GM19395 (cell line): ENCODE results near the gene WDR27.
"Not testable (repeated sequence)": the region's sequence is repeated elsewhere in the genome, so short reads cannot be mapped to it uniquely, and the experiment has no call there.

Source experiments
- ATAC-seq: cut with Tn5 transposase; IDR thresholded peaks from one replicate; pipeline ENCODE4 v1.9.1; 2021; ENCODE audit warnings: mild to moderate bottlenecking, moderate library complexity; ENCODE audit not compliant: unreplicated experiment

Gene WDR27

GRCh38 chr6:169494038-169494437, 207.8 kb downstream of the WDR27 start:
- ATAC-seq = no peak

- ATAC-seq = no peak
These were observed 210.3 kb downstream of the WDR27 start for GRCh38 chr6:169491482-169491881.

DNA sequence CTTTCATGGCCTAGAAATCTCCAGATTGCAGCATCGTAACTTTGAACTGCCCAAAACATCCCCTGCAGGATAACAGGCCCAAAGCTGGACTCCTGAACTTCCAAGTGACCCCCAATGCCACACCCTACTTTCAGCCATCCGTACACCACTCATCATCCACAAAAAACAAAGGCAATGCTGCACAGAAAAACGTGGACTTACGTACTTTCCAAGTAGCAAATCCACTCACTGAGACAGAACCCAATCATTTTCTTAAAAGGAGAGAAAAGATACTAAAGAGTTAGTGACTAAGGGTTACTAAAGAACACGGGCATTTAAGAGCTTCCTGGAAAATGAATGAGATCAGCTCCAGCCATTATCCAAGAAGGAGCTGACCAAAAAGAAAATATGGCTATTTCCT, 211.0 kb downstream of the WDR27 start:
- no peak for ATAC-seq

DNA sequence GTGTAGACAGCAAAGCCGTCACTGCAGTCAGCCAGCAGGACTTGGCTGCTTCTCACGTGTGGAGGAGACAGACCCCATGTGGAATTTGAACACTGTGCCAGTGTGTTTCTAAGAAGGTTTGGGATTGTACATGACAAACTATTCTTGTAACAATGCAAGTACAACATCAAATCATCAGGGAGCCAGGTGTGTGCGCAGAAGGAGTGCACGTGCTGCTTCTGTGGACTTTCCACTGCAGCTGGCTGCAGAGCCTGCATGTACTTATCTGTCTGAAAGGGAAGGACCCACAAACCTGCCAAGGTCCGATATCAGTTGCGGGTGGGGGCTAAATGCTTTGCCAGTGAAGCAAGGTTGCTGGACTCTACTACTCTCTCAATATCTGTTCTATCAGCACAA, 211.6 kb downstream of the WDR27 start:
- no peak for ATAC-seq

- no peak for ATAC-seq
These were observed 212.1 kb downstream of the WDR27 start for GRCh38 chr6:169489563-169490245.

GRCh38 chr6:169487579-169488436, 214.0 kb downstream of the WDR27 start:
- ATAC-seq = no peak

DNA sequence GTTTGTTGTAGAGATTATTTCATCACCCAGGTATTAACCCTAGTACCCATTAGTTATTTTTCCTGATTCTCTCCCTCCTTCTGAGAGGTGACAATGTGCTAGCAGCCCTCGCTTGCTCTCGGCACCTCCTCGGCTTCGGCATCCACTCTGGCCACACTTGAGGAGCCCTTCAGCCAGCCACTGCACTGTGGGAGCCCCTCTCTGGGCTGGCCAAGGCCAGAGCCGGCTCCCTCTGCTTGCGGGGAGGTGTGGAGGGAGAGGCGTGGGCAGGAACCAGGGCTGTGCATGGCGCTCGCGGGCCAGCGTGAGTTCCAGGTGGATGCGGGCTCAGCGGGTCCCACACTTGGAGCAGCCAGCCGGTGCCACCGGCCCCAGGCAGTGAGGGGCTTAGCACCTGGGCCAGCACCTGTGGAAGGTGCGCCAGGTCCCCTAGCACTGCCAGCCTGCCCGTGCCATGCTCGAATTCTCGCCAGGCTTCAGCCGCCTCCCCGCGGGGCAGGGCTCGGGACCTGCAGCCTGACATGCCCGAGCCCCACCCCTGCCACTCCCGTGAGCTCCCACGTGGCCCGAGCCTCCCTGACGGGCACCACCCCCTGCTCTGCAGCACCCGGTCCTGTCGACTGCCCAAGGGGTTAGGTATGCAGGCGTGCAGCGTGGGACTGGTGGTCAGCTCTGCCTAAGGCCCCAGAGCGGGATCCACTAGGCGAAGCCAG, 221.9 kb downstream of the WDR27 start:
- ATAC-seq = no peak

GRCh38 chr6:169474362-169474761, 227.5 kb downstream of the WDR27 start:
- ATAC-seq = no peak

DNA sequence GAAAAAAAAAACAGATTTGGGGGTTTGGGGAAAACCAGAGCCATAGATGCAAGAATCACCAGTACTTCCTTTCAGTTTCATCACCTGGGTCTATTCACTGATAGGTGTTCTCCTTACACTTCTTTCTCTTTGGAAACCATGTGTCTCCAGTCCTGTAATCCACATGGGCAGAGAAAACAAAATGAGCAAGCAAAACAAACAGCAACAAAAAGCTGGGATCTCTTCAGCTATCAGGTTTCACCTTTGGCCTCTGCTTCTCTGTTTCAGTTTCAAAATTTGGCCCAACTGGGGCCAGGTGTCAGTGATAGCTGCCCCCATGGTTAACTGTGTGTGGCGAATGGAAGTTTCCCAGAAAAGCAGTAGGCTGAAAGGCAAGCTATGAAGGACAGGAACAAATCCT, 228.2 kb downstream of the WDR27 start:
- ATAC-seq = peak; percentile 81

GRCh38 chr6:169472786-169473416, 228.9 kb downstream of the WDR27 start:
- no peak for ATAC-seq

- ATAC-seq = no peak
These were observed 231.0 kb downstream of the WDR27 start for GRCh38 chr6:169470790-169471189.

DNA sequence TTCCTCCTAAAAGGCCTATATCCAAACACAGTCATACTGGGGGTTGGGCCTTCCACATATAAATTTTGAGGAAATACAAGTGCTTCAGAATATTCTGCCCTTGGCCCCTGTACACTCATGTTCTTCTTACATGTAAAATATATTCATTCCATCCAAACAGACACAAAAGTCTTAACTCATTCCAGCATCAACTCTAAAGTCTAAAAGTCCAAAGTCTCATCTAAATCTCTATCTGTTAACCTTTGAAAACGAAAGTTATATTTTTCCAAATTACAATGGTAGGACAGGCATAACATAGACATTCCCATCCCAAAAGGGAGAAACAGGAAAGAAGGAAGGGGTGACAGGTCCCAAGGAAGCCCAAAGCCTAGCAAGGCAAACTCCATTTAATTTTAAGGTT, 232.8 kb downstream of the WDR27 start:
- no peak for ATAC-seq

- ATAC-seq = not testable (repeated sequence)
These were observed 234.1 kb downstream of the WDR27 start for GRCh38 chr6:169467755-169468154.

- ATAC-seq = not testable (repeated sequence)
These were observed 235.6 kb downstream of the WDR27 start for GRCh38 chr6:169466256-169466655.

- ATAC-seq = no peak
These were observed 244.1 kb downstream of the WDR27 start for GRCh38 chr6:169457762-169458161.

- ATAC-seq = no peak
These were observed 245.0 kb downstream of the WDR27 start for GRCh38 chr6:169456840-169457239.

GRCh38 chr6:169455470-169455869, 246.4 kb downstream of the WDR27 start:
- no peak for ATAC-seq

DNA sequence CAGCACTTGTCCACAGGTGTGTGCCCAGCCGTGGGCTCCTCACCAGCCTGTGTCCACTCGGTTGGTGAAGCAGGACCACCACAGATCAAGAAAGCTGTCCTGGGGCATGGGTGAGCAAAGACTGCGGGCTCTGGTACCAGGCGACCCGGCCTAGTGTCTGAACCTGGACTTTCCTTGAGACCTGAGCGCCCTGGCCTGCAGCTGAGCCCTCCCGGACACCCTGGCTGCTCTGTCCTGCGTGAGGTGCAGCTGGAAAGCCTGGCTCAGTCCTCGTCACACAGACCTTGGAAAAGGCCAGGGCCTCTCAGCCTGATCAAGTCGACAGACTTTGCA, 247.0 kb downstream of the WDR27 start:
- ATAC-seq = no peak

DNA sequence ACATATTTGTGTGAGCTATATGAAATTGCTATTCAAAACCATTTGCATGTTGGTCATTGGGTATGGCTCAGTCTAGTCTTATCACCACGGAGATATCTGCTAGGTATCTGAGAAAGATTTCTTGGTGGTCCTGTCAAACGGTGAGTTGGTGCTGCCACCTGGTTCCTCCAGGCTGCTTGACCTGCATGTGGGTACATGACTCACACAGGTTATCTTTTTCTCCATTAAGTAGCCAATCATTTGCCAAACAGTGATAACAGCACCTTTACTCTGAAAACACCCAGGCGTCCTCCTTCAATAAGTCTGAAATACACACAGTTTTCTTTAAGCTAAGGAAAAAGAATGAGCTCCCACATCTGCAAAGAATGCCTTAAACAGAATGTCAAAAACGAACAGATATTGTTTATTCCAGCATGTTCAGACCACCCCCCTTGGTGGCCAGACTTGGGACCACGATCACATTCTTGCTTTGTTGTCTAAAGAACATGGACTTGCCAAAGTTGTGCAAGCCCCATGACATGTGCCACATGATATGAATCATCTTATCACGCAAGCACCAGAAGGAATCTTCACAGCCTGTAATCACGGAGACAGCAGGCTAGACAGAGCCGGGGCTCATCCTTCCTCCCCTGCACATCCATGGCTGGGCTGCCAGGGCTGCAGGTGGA, 247.5 kb downstream of the WDR27 start:
- ATAC-seq = no peak

GRCh38 chr6:169452869-169453620, 248.8 kb downstream of the WDR27 start:
- ATAC-seq = no peak
